Right renal cortex interstitium (tissue), 3 donors: ENCODE measurements around the gene LYPD6. TPM values are rescaled to one million over a fixed set of nuclear protein-coding genes. Genes with fewer than 3 reads are reported as not detected.

Experiments
- DNase-seq, 3 donors: peaks; one replicate each; pipeline ENCODE4 v3.0.0-alpha.2; 2013; ENCODE audit warnings: low read depth in 3 of 3, low spot score in 2 of 3
- polyA plus RNA-seq, 3 donors: library from polyadenylated mRNA; unstranded; fragments of 120-200 nt; gene quantifications; one replicate each; pipeline ENCODE4 v1.2.1, GENCODE V29; 2013; ENCODE audit not compliant: insufficient read length in 3 of 3

The LYPD6 gene
- polyA plus RNA-seq, 3 donors, result 18.1 to 21.0 (median 18.2) TPM

- no peak for DNase-seq
Measured at GRCh38 chr2:149446748-149447147, 116.4 kb downstream of the LYPD6 start.

GRCh38 chr2:149448315-149448714 lies 117.9 kb downstream of the LYPD6 start:
- no peak for DNase-seq

GRCh38 chr2:149449017-149449416 lies 118.6 kb downstream of the LYPD6 start:
- DNase-seq, result no peak

GRCh38 chr2:149451417-149452165 lies 121.2 kb downstream of the LYPD6 start:
- no peak for DNase-seq

GRCh38 chr2:149456285-149456684 lies 125.9 kb downstream of the LYPD6 start:
- no peak for DNase-seq

GRCh38 chr2:149458502-149458901 lies 128.1 kb downstream of the LYPD6 start:
- DNase-seq, result no peak

GRCh38 chr2:149463328-149464002 lies 133.1 kb downstream of the LYPD6 start:
- no peak for DNase-seq

- no peak for DNase-seq
Measured at GRCh38 chr2:149464396-149464795, 134.0 kb downstream of the LYPD6 start.

GRCh38 chr2:149465873-149466272 lies 135.5 kb downstream of the LYPD6 start:
- no peak for DNase-seq

GRCh38 chr2:149466635-149467034 lies 136.2 kb downstream of the LYPD6 start:
- DNase-seq, result no peak

GRCh38 chr2:149467436-149467835 lies 137.0 kb downstream of the LYPD6 start:
- DNase-seq, result peak in 1 of 3 donors; percentile 29

GRCh38 chr2:149468636-149469035 lies 138.2 kb downstream of the LYPD6 start:
- no peak for DNase-seq

GRCh38 chr2:149470046-149470445 lies 139.7 kb downstream of the LYPD6 start:
- no peak for DNase-seq

- DNase-seq, result no peak
Measured at GRCh38 chr2:149472413-149472812, 142.0 kb downstream of the LYPD6 start.

- DNase-seq, result no peak
Measured at GRCh38 chr2:149473068-149473467, 142.7 kb downstream of the LYPD6 start.

- no peak for DNase-seq
Measured at GRCh38 chr2:149473521-149473920, 143.1 kb downstream of the LYPD6 start.

GRCh38 chr2:149483004-149483605 lies 152.7 kb downstream of the LYPD6 start:
- no peak for DNase-seq

GRCh38 chr2:149486664-149487063 lies 156.3 kb downstream of the LYPD6 start:
- DNase-seq, result no peak

- DNase-seq, result no peak
Measured at GRCh38 chr2:149487189-149487588, 156.8 kb downstream of the LYPD6 start.

- no peak for DNase-seq
Measured at GRCh38 chr2:149488706-149489440, 158.5 kb downstream of the LYPD6 start.

- no peak for DNase-seq
Measured at GRCh38 chr2:149489452-149489851, 159.1 kb downstream of the LYPD6 start.
